Erythroblast (primary cell): ENCODE measurements around the gene ATMIN.

ENCODE experiments used
- DNase-seq, 2 experiments: peaks; one replicate each; lab custom pipeline; 2025; lab: John Stamatoyannopoulos, UW
- GATA1 ChIP-seq: IDR thresholded peaks from 2 replicates; pipeline ENCODE4 v1.6.1; 2011; ENCODE audit warnings: low read depth, mild to moderate bottlenecking, control low read depth, low read length, moderate library complexity
- POLR2A ChIP-seq: IDR thresholded peaks from 2 replicates; pipeline ENCODE4 v1.6.1; 2011; ENCODE audit warnings: mild to moderate bottlenecking, low read length

ATMIN gene

GRCh38 chr16:81029930-81030604, 5.6 kb upstream of the ATMIN start:
- TF ChIP-seq POLR2A (no peak), GATA1 (no peak)
- DNase-seq, result no peak

- no peak for TF ChIP-seq POLR2A
- TF ChIP-seq GATA1, result no peak
- peak; percentile 62 to 77 for DNase-seq
These were observed 521 bp downstream of the ATMIN start for GRCh38 chr16:81035975-81036750.

DNA sequence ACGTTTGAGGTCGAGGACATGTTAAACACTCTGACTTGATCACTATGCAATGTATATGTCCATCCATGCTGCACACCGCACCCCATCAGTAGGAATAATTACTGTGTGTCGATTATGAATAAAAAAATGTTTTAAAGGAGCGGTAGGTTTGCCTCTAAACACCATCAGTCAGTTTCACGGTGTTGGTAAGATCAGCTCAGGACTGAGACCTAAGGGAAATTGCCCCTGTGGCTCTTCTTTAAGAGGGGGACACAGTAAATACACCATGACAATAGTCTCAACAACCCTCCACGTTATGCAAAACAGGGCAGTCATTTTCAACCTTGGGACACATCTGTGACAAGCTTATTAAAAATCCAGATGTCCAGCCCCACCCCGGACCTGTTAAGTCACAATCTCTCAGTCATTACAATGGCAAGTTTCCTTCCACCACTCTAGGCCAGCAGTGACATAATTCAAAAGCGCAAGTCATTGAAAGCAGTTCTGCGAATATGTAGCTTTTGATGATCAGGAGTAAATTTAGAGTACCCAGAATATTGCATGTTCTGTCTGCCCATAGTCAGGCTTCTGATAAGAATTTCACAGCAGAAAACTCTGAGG, 1.2 kb downstream of the ATMIN start:
- no peak for TF ChIP-seq GATA1
- peak; percentile 20 for TF ChIP-seq POLR2A
- DNase-seq, result peak; percentile 71 to 77

GRCh38 chr16:81040131-81040530, 4.5 kb downstream of the ATMIN start:
- DNase-seq, result no peak
- TF ChIP-seq GATA1 (no peak), POLR2A (no peak)

DNA sequence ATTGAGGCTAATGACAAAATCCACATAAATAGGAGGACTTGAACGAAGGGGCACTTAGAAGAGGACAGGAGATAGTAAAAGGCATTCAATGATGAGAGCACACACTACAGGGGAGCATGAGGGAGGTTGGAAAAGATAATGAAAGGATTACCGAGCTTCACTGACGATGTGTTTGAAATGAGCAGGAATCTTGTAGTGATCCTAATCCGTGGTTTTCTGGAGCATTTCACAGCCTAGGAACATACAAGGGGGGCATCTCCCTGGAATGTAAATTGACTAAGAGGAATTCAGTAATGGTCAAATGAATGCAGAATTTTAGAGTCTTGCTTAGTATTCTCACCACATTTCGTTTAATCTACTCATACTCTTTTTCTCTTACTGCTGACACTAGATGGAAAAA, 5.2 kb downstream of the ATMIN start:
- TF ChIP-seq GATA1 (no peak), POLR2A (no peak)
- DNase-seq, result no peak

GRCh38 chr16:81041696-81042095, 6.1 kb downstream of the ATMIN start:
- TF ChIP-seq POLR2A (no peak), GATA1 (no peak)
- DNase-seq, result no peak

- DNase-seq, result no peak
- TF ChIP-seq GATA1 (no peak), POLR2A (no peak)
These were observed 7.2 kb downstream of the ATMIN start for GRCh38 chr16:81042821-81043220.

DNA sequence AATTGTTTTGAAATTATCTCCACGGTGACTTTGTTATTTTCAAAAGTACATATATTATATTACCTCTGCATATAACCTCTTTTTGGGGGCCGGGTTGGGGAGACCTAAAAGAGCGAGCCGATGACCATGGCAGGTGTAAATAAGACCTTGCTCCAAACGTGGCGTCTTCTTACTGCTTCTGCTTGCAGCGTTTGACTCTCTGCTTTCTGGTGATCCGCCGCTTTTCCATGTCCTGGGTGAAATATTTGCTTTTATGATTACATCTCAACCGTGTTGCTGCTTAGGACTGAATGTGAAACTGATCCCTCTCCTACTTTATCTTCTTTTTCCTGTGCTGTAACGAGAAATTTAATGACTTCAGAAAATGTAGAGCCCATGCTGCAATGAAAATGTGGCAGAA, 18.1 kb downstream of the ATMIN start:
- TF ChIP-seq POLR2A, result no peak
- TF ChIP-seq GATA1, result no peak
- DNase-seq, result no peak

- no peak for TF ChIP-seq GATA1
- TF ChIP-seq POLR2A, result no peak
- DNase-seq, result no peak
These were observed 25.1 kb downstream of the ATMIN start for GRCh38 chr16:81060576-81061306.

DNA sequence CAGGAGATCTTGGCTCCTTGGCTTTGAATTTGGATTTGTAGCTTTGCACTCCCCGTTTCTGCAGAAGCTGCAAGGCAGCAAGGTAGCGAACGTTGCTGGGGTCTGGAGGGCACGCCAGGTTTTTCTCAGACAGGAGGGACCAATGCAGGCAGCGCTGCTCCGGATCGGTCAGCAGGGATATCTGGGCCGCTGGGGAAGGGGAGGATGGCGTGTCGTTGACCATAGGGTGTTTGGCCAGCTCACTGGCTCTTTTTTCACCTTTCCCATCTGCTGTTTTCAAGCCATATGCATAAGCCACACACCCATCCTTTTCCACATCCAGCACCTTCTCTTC, 25.6 kb downstream of the ATMIN start:
- TF ChIP-seq GATA1 (no peak), POLR2A (no peak)
- no peak for DNase-seq

GRCh38 chr16:81061871-81062608, 26.4 kb downstream of the ATMIN start:
- no peak for DNase-seq
- TF ChIP-seq POLR2A, result no peak
- no peak for TF ChIP-seq GATA1

- TF ChIP-seq POLR2A (no peak), GATA1 (no peak)
- no peak for DNase-seq
These were observed 31.0 kb downstream of the ATMIN start for GRCh38 chr16:81066681-81067080.

- TF ChIP-seq GATA1, result no peak
- no peak for TF ChIP-seq POLR2A
- DNase-seq, result no peak
These were observed 31.5 kb downstream of the ATMIN start for GRCh38 chr16:81067166-81067565.
